ENCODE data around the gene FSTL4. TPM values are rescaled to one million over a fixed set of nuclear protein-coding genes. Genes with fewer than 3 reads are reported as not detected.

Gene FSTL4
- total RNA-seq: not detected

- Mint-ChIP-seq H3K9me3 (no peaks in the 10 kb centered on the region), H3K27ac (no peak within 1 kb of the TSS), H3K36me3 (no peaks in the 10 kb centered on the region)
- DNase-seq (ENCODE audit: low spot score in 2 of 2): peak in 1 of 2 donors; percentile 23
- peak; percentile 69 to 75 for ATAC-seq
These were observed at the start of gene FSTL4 for GRCh38 chr5:133612249-133612860. FSTL4 (minus strand) TSS chr5:133612541.

GRCh38 chr5:133661389-133661788, 49.0 kb upstream of the FSTL4 start:
- DNase-seq (ENCODE audit: low spot score in 2 of 2): no peak
- no peaks in the 10 kb centered on the region for H3K36me3 Mint-ChIP-seq
- ATAC-seq: no peak
- no peaks in the 10 kb centered on the region for H3K9me3 Mint-ChIP-seq
- H3K27ac Mint-ChIP-seq: no peak overlapping the region

GRCh38 chr5:133658327-133658726, 46.0 kb upstream of the FSTL4 start:
- no peak for ATAC-seq
- no peaks in the 10 kb centered on the region for H3K9me3 Mint-ChIP-seq
- H3K27ac Mint-ChIP-seq: no peak overlapping the region
- H3K36me3 Mint-ChIP-seq: no peaks in the 10 kb centered on the region
- no peak for DNase-seq (ENCODE audit: low spot score in 2 of 2)

GRCh38 chr5:133657036-133657435, 44.7 kb upstream of the FSTL4 start:
- Mint-ChIP-seq H3K27ac (no peak overlapping the region), H3K9me3 (no peaks in the 10 kb centered on the region), H3K36me3 (no peaks in the 10 kb centered on the region)
- DNase-seq (ENCODE audit: low spot score in 2 of 2): no peak
- no peak for ATAC-seq

- ATAC-seq (no peak), DNase-seq (ENCODE audit: low spot score in 2 of 2) (no peak)
- H3K36me3 Mint-ChIP-seq: no peaks in the 10 kb centered on the region
These were observed 43.6 kb upstream of the FSTL4 start for GRCh38 chr5:133655966-133656365.

GRCh38 chr5:133653760-133654049, 41.4 kb upstream of the FSTL4 start:
- ATAC-seq (no peak), DNase-seq (ENCODE audit: low spot score in 2 of 2) (no peak)
- no peak overlapping the region for H3K27ac Mint-ChIP-seq
- no peaks in the 10 kb centered on the region for H3K9me3 Mint-ChIP-seq
- no peaks in the 10 kb centered on the region for H3K36me3 Mint-ChIP-seq

More at GRCh38 chr5:133655966-133656365, 43.6 kb upstream of the FSTL4 start:
- Mint-ChIP-seq H3K27ac (no peak overlapping the region), H3K9me3 (no peaks in the 10 kb centered on the region)

GRCh38 chr5:133652951-133653759, 40.8 kb upstream of the FSTL4 start:
- Mint-ChIP-seq H3K36me3 (no peaks in the 10 kb centered on the region), H3K9me3 (no peaks in the 10 kb centered on the region), H3K27ac (no peak overlapping the region)
- DNase-seq (ENCODE audit: low spot score in 2 of 2) (no peak), ATAC-seq (no peak)

GRCh38 chr5:133644000-133644865, 31.9 kb upstream of the FSTL4 start:
- no peak overlapping the region for H3K27ac Mint-ChIP-seq
- H3K9me3 Mint-ChIP-seq: no peaks in the 10 kb centered on the region
- no peaks in the 10 kb centered on the region for H3K36me3 Mint-ChIP-seq
- DNase-seq (ENCODE audit: low spot score in 2 of 2) (no peak), ATAC-seq (no peak)

- DNase-seq (ENCODE audit: low spot score in 2 of 2) (no peak), ATAC-seq (no peak)
- no peaks in the 10 kb centered on the region for H3K9me3 Mint-ChIP-seq
- no peak overlapping the region for H3K27ac Mint-ChIP-seq
- no peaks in the 10 kb centered on the region for H3K36me3 Mint-ChIP-seq
These were observed 31.0 kb upstream of the FSTL4 start for GRCh38 chr5:133643365-133643764.

GRCh38 chr5:133642153-133642722, 29.9 kb upstream of the FSTL4 start:
- no peaks in the 10 kb centered on the region for H3K9me3 Mint-ChIP-seq
- ATAC-seq: no peak
- no peak for DNase-seq (ENCODE audit: low spot score in 2 of 2)
- no peaks in the 10 kb centered on the region for H3K36me3 Mint-ChIP-seq
- H3K27ac Mint-ChIP-seq: no peak overlapping the region

- ATAC-seq (no peak), DNase-seq (ENCODE audit: low spot score in 2 of 2) (no peak)
- no peak overlapping the region for H3K27ac Mint-ChIP-seq
- no peaks in the 10 kb centered on the region for H3K36me3 Mint-ChIP-seq
- no peaks in the 10 kb centered on the region for H3K9me3 Mint-ChIP-seq
These were observed 29.3 kb upstream of the FSTL4 start for GRCh38 chr5:133641683-133642082.

- no peaks in the 10 kb centered on the region for H3K9me3 Mint-ChIP-seq
- H3K36me3 Mint-ChIP-seq: no peaks in the 10 kb centered on the region
- no peak overlapping the region for H3K27ac Mint-ChIP-seq
- no peak for ATAC-seq
- DNase-seq (ENCODE audit: low spot score in 2 of 2): no peak
These were observed 27.6 kb upstream of the FSTL4 start for GRCh38 chr5:133639850-133640528.

GRCh38 chr5:133638436-133638835, 26.1 kb upstream of the FSTL4 start:
- no peak overlapping the region for H3K27ac Mint-ChIP-seq
- H3K9me3 Mint-ChIP-seq: peaks cover 1 to 3% of the 10 kb centered on the region in 2 donors
- ATAC-seq: no peak
- no peak for DNase-seq (ENCODE audit: low spot score in 2 of 2)
- no peaks in the 10 kb centered on the region for H3K36me3 Mint-ChIP-seq

GRCh38 chr5:133637206-133637605, 24.9 kb upstream of the FSTL4 start:
- ATAC-seq (no peak), DNase-seq (ENCODE audit: low spot score in 2 of 2) (no peak)
- peaks cover 5 to 10% of the 10 kb centered on the region in 2 donors for H3K9me3 Mint-ChIP-seq
- H3K36me3 Mint-ChIP-seq: no peaks in the 10 kb centered on the region
- no peak overlapping the region for H3K27ac Mint-ChIP-seq

- peaks cover 5 to 10% of the 10 kb centered on the region in 2 donors for H3K9me3 Mint-ChIP-seq
- ATAC-seq (peak in 1 of 2 donors; percentile 66), DNase-seq (ENCODE audit: low spot score in 2 of 2) (no peak)
- H3K27ac Mint-ChIP-seq: no peak overlapping the region
- no peaks in the 10 kb centered on the region for H3K36me3 Mint-ChIP-seq
These were observed 22.7 kb upstream of the FSTL4 start for GRCh38 chr5:133635051-133635450.

GRCh38 chr5:133627180-133627579, 14.8 kb upstream of the FSTL4 start:
- peaks cover 0 to 6% of the 10 kb centered on the region in 2 donors for H3K36me3 Mint-ChIP-seq
- H3K27ac Mint-ChIP-seq: no peak overlapping the region
- ATAC-seq (peak; percentile 99), DNase-seq (ENCODE audit: low spot score in 2 of 2) (no peak)
- H3K9me3 Mint-ChIP-seq: peaks cover 4 to 8% of the 10 kb centered on the region in 2 donors
